Urothelium cell line (cell line): ENCODE measurements around the gene PTGER3.
A peak's percentile ranks its signal among the peaks of the same experiment; 100 is the strongest.

Experiments
- DNase-seq: peaks from one replicate; pipeline ENCODE4 v3.0.0; 2011; ENCODE audit warnings: low spot score, mixed read lengths
- FAIRE-seq: peaks from 2 replicates; lab custom pipeline; 2011; peaks lifted over from hg19 to GRCh38; lab: Jason Lieb, UNC

PTGER3 gene

DNA sequence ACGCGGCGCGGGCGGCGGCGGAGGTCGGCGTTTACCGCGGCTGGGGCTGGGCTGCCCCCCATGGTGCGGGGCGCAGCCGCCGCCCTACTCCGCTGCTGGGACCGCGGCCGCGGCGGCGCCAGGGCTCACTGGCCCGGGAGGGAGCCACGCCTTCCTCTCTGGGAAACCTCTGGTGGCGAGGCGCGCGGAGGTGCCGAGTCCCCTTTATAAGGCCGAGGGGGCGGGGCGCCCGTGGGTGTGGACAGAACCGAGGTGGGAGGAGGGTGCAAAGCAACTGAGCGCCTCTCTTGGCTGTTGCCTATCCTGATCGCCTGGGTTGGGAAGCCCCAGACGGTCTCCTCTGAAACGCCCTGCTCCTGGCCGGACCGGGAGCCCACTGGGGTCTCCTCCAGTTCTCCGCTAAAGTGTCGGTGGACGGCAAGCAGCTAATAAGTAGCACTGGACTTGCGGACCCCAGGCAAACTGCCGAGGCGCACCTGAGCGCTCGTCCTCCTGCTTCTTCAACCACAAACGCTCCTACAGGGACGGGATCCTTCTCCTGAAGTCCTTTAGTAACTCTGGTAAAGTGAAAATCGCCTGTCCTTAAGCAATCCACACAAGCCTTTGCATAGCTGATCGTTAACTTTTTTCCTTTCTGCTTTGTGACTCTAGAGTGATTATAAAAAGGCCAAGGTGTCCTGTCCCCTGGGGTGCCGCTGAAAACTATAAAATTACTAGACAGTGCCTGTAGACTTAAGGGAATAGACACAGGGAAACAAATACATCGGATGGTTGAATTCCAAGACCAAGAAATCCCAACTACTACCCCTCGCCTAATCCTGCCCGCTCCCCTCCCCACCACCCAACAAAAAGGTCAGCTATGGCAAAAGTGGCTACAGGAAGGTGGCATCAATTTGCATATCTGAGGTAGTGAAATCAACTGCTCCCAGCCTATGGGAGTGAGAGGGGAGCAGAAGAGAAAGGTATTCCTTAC is at the start of gene PTGER3:
Gene PTGER3, minus strand, starts transcription at position 182 of the 973 bp plus-strand sequence. CDS start 239 bp downstream, outside the sequence.
- DNase-seq = peak; percentile 64

DNA sequence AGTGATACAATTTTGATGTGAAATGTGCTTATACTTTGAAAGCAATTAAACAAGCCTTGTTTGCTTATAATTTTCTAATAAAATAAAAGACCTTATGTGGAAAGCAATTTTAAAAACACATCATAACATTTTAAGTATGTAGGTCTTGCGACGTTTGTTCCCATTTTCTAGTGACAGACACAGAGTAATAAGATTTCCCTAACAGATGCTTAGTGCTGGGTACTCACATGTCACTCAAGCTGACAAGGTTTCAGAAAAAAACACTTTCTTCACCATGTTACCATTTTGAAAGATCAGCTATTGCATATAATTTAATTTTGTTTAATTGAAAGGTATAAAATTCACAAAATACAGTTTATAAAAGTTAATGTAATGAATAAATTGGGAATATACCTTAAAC is 47.3 kb upstream of the PTGER3 start:
- no peak for FAIRE-seq
- no peak for DNase-seq

More for the DNA sequence above, at the start of gene PTGER3:
- no peak for FAIRE-seq

DNA sequence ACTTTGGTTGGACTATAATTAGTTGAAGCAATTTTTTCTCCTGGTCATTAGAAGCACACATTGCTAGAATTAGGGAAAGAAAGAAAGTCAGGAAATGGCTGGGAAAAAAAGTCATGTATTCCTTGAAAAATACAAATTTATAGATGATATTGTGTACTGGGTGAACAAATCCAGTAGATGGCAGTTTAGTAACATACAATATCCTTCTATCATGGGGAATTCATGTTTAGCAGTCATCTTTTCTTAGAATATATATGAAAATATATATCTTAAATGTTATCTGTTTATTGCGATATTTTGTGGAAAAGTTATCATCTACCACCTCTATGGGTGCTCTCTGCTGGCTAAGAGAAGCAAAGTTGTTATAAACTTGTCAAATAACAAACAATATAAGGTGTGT is 46.3 kb upstream of the PTGER3 start:
- peak; percentile 10 for DNase-seq
- no peak for FAIRE-seq

DNA sequence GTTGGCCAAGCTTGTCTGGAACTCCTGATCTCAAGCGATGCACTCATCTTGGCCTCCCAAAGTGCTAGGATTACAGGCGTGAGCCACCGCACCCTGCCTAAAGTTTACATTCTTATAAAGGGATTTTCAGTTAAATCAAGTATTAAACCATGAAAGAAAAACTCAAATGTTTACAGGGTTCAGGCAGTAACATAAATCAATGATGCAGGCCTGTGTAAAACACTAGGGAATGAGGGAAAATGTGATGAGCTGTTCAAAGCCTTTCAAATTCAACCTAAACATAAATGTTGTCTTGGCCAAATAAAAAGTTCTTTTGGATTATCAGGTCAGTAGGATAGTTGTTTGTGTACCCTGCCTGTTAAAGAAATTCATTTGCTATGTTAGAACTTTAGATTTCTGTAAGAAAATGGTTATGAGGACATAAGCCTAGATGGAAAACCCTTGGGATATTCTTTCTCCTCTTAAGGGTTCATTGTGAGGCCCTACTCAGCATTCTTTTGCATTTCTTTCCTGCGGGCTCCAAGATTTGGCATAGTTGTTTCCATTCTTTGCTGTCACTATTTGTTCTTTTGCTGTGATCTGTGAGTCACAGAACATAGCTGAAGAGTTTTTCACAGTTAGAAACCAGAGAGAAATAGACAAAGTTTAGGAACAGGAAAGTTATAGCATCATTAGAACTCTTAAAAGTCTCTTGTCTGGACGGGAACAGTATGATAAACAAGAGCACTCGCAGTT is 42.1 kb upstream of the PTGER3 start:
- no peak for DNase-seq

DNA sequence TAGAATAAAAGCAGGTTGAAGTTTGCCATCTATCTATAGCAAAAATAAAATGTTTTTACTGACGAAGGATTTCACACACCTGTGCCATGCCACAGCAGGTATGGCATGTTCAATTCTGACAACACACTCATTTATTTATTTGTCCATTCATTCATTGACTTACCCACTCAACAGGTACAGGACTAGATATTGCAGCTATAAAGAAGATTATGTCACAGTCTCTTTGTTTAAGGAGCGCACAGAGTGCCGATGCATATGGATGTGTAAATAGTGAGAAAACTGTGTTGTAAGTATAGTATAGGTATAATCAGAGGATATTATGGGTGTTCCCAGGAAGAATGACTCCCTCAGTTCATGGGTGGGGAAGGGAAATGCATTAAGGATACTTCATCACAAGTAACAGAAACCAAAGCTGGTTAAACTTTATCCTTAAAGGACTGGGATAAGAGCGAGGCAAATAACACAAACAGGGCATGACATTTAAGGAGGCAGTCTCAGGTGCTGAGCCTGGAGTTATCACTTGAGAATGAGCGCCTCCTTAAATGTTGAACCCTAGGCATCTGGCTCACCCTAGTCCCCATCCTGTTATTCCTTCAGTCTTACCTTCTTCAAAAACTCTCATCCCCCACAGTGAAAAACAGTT is 41.1 kb upstream of the PTGER3 start:
- FAIRE-seq (no peak), DNase-seq (no peak)

More for the DNA sequence above, 42.1 kb upstream of the PTGER3 start:
- no peak for FAIRE-seq

DNA sequence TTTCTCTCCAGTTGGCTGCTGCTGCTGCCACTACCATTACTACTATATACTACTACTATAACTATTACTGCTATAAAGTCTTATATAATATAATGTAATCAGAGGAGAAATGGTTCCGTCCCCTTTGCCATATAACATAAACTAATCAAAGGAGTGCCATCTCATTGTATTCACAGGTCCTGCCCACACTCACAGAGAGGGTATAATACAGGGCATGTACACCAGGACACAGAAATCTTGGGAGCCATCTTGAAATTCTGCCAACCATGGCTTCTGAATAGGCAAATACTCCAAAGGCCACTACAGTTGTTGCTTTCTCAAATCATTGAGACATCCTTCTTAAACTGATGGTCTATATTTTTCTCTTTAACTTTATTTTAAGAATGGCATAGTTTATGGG is 40.1 kb upstream of the PTGER3 start:
- FAIRE-seq (no peak), DNase-seq (no peak)

DNA sequence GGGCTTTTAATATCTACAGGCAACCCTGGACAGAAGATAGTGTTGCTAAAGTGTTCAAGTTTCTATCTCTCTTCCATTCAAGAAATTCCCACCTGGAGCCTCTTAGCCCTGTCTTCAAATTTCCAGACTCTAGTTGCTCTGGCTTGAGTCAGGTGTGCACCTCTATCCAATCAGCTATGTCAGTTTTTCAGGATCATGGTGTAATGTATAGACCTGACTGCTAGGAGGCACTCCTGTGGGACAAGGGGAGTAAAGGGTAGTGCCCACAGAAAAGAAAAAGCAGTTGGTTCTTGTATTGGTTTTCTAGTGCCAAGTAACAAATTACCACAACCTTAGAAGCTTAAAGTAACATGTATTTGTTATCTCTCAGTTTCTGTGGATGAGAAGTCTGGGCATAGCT is 39.4 kb upstream of the PTGER3 start:
- DNase-seq = no peak
- FAIRE-seq = no peak

DNA sequence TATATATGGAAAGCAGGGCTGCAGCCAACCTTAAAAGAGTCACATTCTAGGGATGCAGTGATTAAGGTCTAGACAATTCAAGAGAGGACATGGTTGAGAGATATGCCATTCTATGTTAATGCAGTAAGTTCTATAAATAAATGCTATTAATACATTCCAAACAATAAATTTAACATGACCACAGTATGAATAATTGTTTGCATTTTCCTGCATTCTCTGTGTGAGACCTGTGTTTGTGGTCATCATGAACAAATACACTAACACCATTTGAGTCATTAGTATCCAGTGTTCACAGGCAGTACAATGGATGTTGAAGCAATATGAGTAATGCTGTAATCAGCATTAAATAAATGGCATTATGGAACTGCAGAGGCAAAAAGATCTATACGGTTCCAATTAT is 38.7 kb upstream of the PTGER3 start:
- FAIRE-seq (no peak), DNase-seq (no peak)

DNA sequence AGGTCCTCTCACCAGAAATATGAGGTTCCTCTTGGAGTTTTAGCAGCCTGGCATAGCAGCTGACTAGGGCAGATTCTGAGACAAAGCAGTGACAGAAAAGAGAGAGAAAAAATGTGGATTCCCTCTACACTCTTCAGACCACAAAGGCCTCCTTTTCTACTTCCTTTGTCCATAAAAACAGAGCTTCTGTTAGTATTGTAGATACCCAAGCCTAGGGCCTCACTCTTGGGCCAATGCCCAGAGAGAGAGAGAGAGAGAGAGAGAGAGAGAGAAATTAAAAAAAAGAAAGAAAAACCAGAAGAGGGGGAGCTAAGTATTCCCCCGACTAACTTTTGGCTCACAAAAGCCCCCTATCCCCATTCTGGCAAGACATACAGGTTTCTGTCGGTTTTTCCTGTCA is 35.7 kb upstream of the PTGER3 start:
- DNase-seq (no peak), FAIRE-seq (no peak)

DNA sequence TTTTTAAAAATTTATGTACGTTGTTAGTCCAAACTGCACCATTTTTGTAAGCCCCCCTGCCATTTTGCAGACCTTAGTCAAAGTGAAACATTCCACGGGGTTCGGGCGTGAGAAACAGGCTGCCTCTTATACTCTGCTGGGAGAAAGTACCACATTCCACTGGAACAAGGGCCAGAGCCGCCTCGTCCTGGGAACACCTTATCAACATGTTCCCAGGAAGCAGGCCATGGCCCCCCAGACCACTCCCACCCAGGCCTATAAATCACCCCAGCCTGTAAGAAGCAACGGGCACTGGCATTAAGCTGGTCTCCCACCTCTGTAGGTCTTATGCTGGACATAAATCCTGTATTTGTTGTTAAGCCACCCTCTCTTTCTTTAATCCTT is 34.1 kb upstream of the PTGER3 start:
- DNase-seq = peak; percentile 4
- no peak for FAIRE-seq

DNA sequence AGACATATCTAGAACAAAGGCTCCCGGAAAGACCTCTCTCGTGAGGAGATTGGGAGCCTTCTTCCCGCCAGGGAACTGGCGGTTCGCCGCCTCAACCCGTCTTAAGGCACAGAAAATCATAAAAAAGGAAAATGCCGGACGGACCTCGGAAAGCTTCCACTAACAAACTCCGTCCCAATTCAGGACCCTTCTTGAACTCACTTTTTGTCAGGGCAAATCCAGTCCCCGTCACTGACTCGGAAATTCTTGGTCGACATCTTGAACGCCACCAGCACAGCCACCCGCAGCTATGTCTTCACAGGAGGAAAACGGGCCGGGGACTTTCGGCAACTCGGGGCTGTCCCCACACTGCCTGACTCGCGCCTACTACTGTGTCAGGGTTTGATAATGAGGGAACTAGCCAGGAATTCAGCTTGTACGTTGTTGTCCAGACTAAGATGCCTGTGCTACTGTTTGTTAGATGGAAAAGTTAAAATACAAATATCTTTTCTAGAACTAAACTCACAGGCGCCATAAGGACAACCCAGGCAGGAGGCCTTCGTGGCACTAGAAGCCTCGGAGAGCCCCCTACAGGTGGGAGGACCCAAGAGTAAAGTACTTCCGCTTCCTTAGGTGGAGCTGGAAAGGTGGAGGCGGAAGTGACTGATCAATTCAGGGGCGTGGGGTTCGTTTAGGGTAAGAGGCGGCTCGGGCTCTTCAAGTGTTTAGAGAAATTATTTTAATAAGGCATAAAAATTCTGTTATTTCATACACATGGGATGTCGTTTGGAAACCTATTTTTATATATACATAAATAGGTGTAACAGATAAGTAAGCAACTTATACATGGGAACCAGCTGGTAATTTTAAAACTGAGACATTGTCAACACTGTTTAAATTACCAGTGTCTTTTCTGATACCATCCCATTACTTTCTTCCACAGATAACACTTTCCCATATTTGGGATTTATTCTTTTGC is 33.4 kb upstream of the PTGER3 start, which contains the start of gene ZRANB2:
Gene ZRANB2, minus strand, starts transcription at position 297 of the 958 bp plus-strand sequence. Its CDS starts 40 bp downstream, at position 257.
- FAIRE-seq = no peak
- peak; percentile 93 for DNase-seq

DNA sequence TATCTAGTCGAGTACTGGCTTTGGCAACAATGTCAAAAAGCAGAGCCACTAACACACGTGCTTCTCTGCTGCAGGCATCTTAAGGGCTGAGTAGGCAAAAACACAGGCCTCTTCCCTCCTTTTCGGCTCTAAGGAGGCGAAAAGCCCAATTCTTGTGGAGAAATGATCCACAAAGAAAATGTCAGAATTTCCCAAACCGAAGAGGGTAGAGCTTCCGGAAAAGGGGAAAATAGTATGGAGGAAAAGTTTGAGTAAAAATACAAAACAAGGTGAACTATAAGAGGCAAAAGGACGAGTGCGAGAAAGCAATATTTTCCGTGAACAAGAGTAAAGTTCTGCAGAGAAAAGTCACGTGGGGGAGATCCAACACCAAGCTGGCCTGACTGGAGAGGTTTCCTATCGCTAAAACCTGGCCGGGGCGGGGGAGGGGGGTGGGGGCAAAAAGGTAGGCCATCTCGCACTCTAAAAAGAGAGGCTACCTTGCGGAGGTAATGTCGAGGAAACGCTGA is 32.7 kb upstream of the PTGER3 start:
- DNase-seq (peak; percentile 24), FAIRE-seq (no peak)

DNA sequence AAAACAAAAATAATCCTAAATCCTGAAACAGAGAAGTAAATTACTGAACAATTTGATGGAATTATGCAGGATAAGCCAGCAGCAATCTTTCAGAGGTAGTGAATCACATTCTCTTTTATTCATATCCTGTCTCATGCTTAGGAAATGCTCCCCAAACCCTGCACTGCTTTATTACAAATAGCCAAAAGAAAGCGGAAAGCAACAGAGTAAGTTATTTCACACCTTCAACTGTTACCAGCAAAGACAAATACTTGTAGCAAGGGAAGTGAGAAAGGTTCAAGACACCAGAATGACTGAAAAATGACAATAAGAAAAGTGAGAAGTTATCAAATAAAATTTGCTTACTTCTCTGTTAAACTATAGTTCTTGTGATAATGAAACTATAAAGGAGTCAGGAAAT is 27.1 kb upstream of the PTGER3 start:
- FAIRE-seq (no peak), DNase-seq (no peak)

DNA sequence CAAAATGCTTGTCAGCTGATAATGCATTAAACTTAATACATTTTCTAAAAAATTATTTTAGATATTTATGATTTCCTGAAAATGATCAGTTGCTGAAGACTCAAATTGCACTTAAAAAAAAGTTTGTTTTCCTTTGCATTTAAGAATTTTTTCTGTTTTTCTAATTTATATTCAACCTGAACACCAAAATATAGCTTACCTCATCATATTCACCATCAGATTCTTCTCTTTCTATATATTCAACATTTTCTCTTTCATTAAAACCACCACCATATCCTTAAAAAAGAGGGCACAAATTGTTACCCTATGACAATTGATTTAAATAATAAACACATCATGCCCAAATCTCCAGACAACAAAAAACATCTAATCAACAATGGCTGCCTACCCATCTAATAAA is 24.7 kb upstream of the PTGER3 start:
- FAIRE-seq = no peak

DNA sequence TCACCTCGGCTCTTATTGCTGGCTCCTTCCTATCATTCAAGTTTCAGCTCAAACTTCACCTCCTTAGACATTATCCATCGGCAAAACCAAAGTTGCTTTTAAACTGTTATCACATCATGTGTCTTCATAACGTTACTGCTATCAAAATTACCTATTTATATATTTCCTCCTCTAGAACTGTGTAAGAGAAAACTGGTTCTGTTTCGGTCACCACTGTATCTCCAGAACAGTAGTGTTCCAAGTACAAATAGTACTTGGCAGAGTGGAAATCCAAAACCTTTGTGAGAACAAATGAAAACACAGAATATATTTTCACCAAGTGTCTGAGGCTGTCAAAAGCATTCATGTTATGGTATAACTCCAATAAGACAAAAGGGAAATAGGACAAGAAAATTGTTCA is 24.1 kb upstream of the PTGER3 start:
- DNase-seq (no peak), FAIRE-seq (no peak)

More for the DNA sequence above, 24.7 kb upstream of the PTGER3 start:
- no peak for DNase-seq

DNA sequence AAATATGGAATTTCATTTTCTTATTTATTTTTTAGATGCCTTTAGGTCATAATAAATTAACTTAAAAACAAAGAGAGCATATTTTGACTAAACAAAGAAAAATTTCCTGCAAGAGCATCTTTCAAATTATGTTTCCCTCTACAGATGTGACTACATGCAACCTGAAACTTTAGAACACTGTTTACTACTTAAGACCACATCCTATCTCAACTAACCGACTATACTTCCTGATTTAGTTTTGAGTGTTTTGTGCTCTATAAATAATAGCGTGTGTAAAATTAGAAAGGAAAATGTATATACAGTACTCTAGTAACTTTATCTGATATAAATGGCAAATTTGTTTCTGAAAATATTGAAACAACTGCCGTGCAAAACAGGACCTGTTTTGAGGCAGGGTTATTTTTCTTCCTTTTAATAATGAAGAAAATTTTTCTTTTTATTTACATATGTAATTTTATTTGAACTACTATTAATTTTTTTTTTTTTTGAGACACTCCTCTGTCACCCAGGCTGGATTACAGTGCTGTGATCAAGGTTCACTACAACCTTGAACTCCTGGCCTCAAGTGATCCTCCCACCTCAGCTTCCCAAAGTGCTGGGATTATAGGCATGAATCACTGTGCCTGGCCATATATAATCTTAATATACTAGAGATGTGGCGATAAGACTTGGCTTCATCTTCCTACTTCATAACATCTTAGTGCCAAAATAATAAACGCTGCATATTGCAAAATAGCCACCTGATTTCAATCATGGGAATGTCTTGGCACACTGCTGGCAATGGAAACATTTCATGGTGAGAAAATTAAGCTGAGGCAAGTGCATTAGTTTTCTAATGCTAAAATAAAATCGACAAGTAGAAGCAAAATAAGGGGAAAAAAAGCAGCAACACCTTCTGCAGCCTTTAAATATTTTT is 21.0 kb upstream of the PTGER3 start:
- no peak for FAIRE-seq
- DNase-seq = no peak

DNA sequence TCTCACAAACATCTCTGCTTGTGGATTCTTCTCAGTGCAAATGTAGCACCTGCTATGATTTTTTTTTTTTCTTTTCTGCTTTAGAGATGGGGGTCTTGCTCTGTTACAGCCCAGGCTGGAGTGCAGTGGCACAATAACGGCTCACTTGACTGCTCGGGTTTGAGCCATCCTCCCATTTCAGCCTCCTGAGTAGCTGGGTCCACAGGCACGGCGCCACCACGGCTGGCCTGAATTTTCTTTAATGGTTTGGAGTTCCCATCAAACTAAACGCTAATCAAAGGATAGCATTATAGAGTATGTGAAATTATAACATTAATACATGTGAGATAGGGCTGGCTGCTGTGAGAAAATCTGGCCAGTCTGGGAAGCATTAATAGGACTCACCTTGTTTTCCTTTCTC is 7.2 kb upstream of the PTGER3 start:
- DNase-seq = no peak
- FAIRE-seq = no peak

DNA sequence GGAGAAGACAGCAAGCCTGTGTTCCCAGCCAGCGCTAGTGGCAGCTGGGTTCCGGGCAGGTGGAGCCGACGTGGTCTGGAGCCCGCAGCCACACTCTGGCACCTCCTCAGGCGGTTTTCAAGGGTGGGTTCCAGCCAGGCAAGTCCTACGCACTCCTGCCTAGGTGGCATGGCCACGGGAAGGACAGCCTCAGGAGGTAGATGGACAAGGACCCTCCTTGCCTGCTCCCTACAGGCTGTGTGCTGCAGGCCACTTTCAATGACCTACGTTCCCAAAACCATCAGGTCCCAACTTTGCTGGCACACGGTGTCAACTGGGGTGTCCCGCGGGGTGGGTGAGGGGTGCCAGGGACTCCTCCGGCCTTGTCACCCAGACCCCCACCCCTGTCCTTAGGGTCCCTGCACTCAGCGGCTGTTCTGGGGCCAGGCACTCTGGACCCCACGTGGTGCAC is 6.7 kb upstream of the PTGER3 start:
- FAIRE-seq = no peak
- DNase-seq = no peak

DNA sequence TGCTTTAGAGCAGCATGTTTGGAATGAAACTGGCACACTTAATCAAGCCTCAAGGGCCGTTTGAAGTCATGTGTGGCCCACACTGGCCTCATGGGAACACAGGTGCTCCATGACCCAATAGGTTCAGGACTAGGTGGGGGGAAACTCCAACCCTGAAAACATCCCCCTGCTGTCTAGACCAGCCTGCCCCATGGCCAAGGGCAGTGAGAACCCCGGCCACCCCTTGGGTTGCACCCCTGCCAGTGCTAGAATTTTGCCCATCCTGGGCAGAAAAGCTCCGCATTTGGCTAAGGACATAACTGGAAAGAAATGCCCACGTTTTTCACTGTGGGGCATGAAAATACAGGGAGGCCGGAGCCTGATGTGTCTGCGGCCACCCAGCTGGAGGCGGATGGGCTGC is 6.1 kb upstream of the PTGER3 start:
- DNase-seq = no peak
- FAIRE-seq = no peak
